ENCODE data around the gene FBLN1. TPM values are rescaled to one million over a fixed set of nuclear protein-coding genes. Genes with fewer than 3 reads are reported as not detected.

The FBLN1 gene
- total and polyA plus RNA-seq, 2 of the 13 experiments (the other 11 are each of a cell fraction or from before 2014, with no cell fraction given), result 37.3 to 103 TPM

- 0 out of 2 replicates have a peak, but pooled peaks have one; percentile 49 for TF ChIP-seq ZNF574 (CRISPR knock-in tag; IDR thresholded peaks at IDR 0.05)
- TF ChIP-seq GTF2F1 (IDR thresholded peaks at IDR 0.05; ENCODE audit: low read length), result no peak
- TF ChIP-seq ZNF687 (CRISPR knock-in tag; IDR thresholded peaks at IDR 0.05), result peak; percentile 84
- TF ChIP-seq CEBPG (CRISPR knock-in tag; IDR thresholded peaks at IDR 0.05), result 0 out of 2 replicates have a peak, but pooled peaks have one; percentile 6
- TF ChIP-seq SKIL (CRISPR knock-in tag; IDR thresholded peaks at IDR 0.05; ENCODE audit: borderline replicate concordance), result peak; percentile 78
- TF ChIP-seq, protein P1, sequence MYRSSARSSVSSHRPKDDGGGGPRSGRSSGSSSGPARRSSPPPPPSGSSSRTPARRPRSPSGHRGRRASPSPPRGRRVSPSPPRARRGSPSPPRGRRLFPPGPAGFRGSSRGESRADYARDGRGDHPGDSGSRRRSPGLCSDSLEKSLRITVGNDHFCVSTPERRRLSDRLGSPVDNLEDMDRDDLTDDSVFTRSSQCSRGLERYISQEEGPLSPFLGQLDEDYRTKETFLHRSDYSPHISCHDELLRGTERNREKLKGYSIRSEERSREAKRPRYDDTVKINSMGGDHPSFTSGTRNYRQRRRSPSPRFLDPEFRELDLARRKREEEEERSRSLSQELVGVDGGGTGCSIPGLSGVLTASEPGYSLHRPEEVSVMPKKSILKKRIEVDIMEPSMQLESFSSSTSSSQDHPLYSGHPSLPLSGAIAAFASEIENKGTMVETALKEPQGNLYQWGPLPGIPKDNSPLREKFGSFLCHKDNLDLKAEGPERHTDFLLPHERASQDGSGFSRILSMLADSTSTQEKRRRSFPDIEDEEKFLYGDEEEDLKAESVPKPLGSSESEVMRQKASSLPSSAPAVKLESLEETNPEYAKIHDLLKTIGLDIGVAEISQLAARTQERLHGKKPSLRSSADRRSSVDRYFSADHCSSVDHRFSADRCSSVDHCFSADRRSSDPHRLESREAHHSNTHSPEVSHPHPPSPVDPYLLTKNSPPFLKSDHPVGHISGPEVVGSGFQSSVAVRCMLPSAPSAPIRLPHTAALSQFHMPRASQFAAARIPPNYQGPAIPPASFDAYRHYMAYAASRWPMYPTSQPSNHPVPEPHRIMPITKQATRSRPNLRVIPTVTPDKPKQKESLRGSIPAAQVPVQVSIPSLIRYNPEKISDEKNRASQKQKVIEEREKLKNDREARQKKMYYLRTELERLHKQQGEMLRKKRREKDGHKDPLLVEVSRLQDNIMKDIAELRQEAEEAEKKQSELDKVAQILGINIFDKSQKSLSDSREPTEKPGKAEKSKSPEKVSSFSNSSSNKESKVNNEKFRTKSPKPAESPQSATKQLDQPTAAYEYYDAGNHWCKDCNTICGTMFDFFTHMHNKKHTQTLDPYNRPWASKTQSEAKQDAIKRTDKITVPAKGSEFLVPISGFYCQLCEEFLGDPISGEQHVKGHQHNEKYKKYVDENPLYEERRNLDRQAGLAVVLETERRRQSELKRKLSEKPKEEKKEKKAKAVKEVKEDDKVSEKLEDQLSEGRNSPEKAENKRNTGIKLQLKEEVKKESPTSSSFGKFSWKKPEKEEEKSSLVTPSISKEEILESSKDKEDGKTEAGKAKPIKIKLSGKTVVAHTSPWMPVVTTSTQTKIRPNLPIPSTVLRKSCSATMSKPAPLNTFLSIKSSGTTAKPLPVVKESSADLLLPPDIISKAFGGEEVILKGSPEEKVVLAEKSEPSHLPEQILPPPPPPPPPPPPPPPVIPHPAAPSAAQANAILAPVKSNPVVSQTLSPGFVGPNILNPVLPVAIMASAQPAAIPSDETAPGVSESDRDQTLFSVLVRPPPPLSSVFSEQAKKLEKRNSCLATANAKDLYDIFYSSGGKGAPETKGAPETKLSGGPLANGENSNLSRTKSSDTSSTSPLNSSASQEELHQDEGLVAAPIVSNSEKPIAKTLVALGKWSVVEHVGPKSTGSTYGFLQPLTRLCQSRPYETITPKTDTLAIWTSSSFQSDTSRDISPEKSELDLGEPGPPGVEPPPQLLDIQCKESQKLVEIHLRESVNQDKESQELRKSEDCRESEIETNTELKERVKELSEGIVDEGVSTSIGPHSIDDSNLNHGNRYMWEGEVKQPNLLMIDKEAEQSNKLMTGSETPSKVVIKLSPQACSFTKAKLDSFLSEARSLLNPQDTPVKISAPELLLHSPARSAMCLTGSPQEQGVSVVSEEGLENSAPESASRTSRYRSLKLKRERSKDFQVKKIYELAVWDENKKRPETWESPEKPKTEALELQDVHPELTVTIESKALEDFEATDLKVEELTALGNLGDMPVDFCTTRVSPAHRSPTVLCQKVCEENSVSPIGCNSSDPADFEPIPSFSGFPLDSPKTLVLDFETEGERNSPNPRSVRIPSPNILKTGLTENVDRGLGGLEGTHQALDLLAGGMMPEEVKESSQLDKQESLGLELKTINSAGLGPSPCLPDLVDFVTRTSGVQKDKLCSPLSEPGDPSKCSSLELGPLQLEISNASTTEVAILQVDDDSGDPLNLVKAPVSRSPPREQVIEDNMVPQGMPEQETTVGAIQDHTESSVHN (CRISPR knock-in tag; IDR thresholded peaks at IDR 0.05), result peak; percentile 82; the same call in 1 of the 2 replicates
- no peak for TF ChIP-seq ZNF569 (CRISPR knock-in tag; IDR thresholded peaks at IDR 0.05; ENCODE audit: borderline replicate concordance)
- TF ChIP-seq ZNF703 (CRISPR knock-in tag; IDR thresholded peaks at IDR 0.05; ENCODE audit: borderline replicate concordance), result no peak
- TF ChIP-seq, protein P2, sequence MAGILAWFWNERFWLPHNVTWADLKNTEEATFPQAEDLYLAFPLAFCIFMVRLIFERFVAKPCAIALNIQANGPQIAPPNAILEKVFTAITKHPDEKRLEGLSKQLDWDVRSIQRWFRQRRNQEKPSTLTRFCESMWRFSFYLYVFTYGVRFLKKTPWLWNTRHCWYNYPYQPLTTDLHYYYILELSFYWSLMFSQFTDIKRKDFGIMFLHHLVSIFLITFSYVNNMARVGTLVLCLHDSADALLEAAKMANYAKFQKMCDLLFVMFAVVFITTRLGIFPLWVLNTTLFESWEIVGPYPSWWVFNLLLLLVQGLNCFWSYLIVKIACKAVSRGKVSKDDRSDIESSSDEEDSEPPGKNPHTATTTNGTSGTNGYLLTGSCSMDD (CRISPR knock-in tag; IDR thresholded peaks at IDR 0.05), result no peak
Observed at GRCh38 chr22:45629469-45630089, 126.9 kb downstream of the FBLN1 start (continued).

Measured in HepG2 (cell line).